ENCODE results near the gene C1orf21. TPM values are rescaled to one million over a fixed set of nuclear protein-coding genes. Genes with fewer than 3 reads are reported as not detected.

Gene C1orf21
- total RNA-seq, 1 donor = 1.7 TPM

- H3K9me3 ChIP-seq (ENCODE audit: low read depth, low read length) = no peaks in the 10 kb centered on the region
- H3K27me3 ChIP-seq (ENCODE audit: insufficient read depth, low read length) = no peaks in the 10 kb centered on the region
- H3K4me1 ChIP-seq (ENCODE audit: insufficient read depth, low read length) = peaks cover 9% of the 10 kb centered on the region
- H3K4me3 ChIP-seq (ENCODE audit: low read length) = no peak overlapping the region
These were observed 248.6 kb downstream of the C1orf21 start for GRCh38 chr1:184635347-184635979.

DNA sequence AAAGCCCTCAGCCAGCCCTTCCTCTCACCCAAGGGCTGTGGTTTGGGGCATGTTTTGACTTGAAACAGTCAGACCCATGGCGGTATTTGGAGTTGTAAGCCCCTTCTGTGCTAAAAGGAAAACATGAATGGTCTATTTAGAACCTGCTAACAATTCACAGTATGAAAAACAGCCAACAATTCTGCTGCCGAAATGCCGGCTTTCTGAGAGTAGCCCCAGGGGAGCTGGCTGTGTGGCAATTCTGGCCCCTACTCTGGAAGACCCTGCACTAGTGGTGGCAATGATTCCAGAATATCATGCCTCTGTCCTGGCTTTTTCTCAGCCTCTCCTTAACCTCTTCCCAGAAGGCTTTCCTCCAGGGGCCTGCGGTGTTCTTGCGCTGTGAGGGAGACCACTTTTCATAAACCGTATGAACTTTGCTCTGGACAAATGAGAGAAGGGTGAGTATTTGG lies 249.2 kb downstream of the C1orf21 start:
- H3K4me1 ChIP-seq (ENCODE audit: insufficient read depth, low read length) = peaks cover 9% of the 10 kb centered on the region
- H3K4me3 ChIP-seq (ENCODE audit: low read length) = no peak overlapping the region
- no peaks in the 10 kb centered on the region for H3K9me3 ChIP-seq (ENCODE audit: low read depth, low read length)
- no peaks in the 10 kb centered on the region for H3K27me3 ChIP-seq (ENCODE audit: insufficient read depth, low read length)

GRCh38 chr1:184637664-184638240 lies 250.9 kb downstream of the C1orf21 start:
- no peak overlapping the region for H3K4me3 ChIP-seq (ENCODE audit: low read length)

GRCh38 chr1:184639205-184639604 lies 252.4 kb downstream of the C1orf21 start:
- Histone ChIP-seq H3K27me3 (ENCODE audit: insufficient read depth, low read length) (no peaks in the 10 kb centered on the region), H3K4me1 (ENCODE audit: insufficient read depth, low read length) (peaks cover 9% of the 10 kb centered on the region), H3K4me3 (ENCODE audit: low read length) (no peak overlapping the region)

More at GRCh38 chr1:184637664-184638240, 250.9 kb downstream of the C1orf21 start:
- Histone ChIP-seq H3K27me3 (ENCODE audit: insufficient read depth, low read length) (no peaks in the 10 kb centered on the region), H3K4me1 (ENCODE audit: insufficient read depth, low read length) (peaks cover 9% of the 10 kb centered on the region), H3K9me3 (ENCODE audit: low read depth, low read length) (no peaks in the 10 kb centered on the region)

GRCh38 chr1:184640505-184640904 lies 253.7 kb downstream of the C1orf21 start:
- H3K27me3 ChIP-seq (ENCODE audit: insufficient read depth, low read length) = no peaks in the 10 kb centered on the region
- no peaks in the 10 kb centered on the region for H3K9me3 ChIP-seq (ENCODE audit: low read depth, low read length)
- H3K4me3 ChIP-seq (ENCODE audit: low read length) = no peak overlapping the region
- peaks cover 9% of the 10 kb centered on the region for H3K4me1 ChIP-seq (ENCODE audit: insufficient read depth, low read length)

More at GRCh38 chr1:184639205-184639604, 252.4 kb downstream of the C1orf21 start:
- no peaks in the 10 kb centered on the region for H3K9me3 ChIP-seq (ENCODE audit: low read depth, low read length)

DNA sequence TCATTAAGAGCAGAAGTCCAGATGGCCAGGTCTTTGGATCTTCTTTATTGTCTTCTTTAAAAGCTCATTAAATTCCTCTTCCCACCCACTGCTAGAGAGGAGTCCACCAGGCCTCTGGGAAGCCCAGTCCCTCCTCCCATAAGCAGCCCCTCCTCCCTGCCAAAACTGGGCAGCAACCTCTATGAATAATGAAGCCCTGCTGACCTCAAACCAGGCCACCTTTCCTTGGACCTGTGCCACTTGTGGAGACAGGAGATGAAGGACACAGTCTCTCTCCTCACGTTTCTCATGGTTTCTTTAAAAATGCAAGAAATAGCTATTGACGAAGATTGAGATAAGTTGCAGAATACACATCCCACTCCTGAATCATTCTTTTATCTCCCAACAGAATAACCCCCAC lies 255.1 kb downstream of the C1orf21 start:
- no peaks in the 10 kb centered on the region for H3K27me3 ChIP-seq (ENCODE audit: insufficient read depth, low read length)
- no peaks in the 10 kb centered on the region for H3K9me3 ChIP-seq (ENCODE audit: low read depth, low read length)
- H3K4me1 ChIP-seq (ENCODE audit: insufficient read depth, low read length) = peaks cover 9% of the 10 kb centered on the region
- no peak overlapping the region for H3K4me3 ChIP-seq (ENCODE audit: low read length)

DNA sequence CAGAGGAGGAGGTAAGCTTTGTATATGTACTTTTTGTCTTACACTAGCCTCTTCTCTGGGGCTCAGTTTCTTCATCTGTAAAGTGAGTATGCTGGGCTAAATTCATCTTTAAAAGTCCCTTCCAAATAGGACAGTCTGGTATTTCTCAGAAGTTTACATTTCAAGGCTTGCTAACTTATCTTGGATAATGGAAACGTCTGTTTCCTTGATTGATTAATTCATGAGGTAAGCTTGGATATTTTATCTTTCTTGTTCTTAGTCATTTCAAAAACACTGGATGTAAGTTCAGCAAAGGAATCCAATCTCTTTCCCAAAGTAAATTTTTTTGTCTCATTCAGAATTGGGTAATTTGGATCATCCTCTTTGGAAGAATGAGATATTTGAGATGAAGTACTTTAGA lies 256.8 kb downstream of the C1orf21 start:
- H3K4me1 ChIP-seq (ENCODE audit: insufficient read depth, low read length) = peaks cover 3% of the 10 kb centered on the region
- H3K9me3 ChIP-seq (ENCODE audit: low read depth, low read length) = no peaks in the 10 kb centered on the region

GRCh38 chr1:184644771-184645170 lies 257.9 kb downstream of the C1orf21 start:
- Histone ChIP-seq H3K4me1 (ENCODE audit: insufficient read depth, low read length) (peaks cover 14% of the 10 kb centered on the region), H3K4me3 (ENCODE audit: low read length) (no peak overlapping the region), H3K27me3 (ENCODE audit: insufficient read depth, low read length) (no peaks in the 10 kb centered on the region), H3K9me3 (ENCODE audit: low read depth, low read length) (no peaks in the 10 kb centered on the region)

More for the DNA sequence above, 256.8 kb downstream of the C1orf21 start:
- Histone ChIP-seq H3K27me3 (ENCODE audit: insufficient read depth, low read length) (no peaks in the 10 kb centered on the region), H3K4me3 (ENCODE audit: low read length) (no peak overlapping the region)

GRCh38 chr1:184646178-184646701 lies 259.4 kb downstream of the C1orf21 start:
- H3K4me3 ChIP-seq (ENCODE audit: low read length) = no peak overlapping the region
- H3K4me1 ChIP-seq (ENCODE audit: insufficient read depth, low read length) = peaks cover 22% of the 10 kb centered on the region
- H3K27me3 ChIP-seq (ENCODE audit: insufficient read depth, low read length) = no peaks in the 10 kb centered on the region
- no peaks in the 10 kb centered on the region for H3K9me3 ChIP-seq (ENCODE audit: low read depth, low read length)

GRCh38 chr1:184646824-184647223 lies 260.0 kb downstream of the C1orf21 start:
- Histone ChIP-seq H3K4me3 (ENCODE audit: low read length) (no peak overlapping the region), H3K4me1 (ENCODE audit: insufficient read depth, low read length) (peaks cover 22% of the 10 kb centered on the region), H3K9me3 (ENCODE audit: low read depth, low read length) (no peaks in the 10 kb centered on the region), H3K27me3 (ENCODE audit: insufficient read depth, low read length) (no peaks in the 10 kb centered on the region)

- no peaks in the 10 kb centered on the region for H3K9me3 ChIP-seq (ENCODE audit: low read depth, low read length)
- peaks cover 22% of the 10 kb centered on the region for H3K4me1 ChIP-seq (ENCODE audit: insufficient read depth, low read length)
- H3K27me3 ChIP-seq (ENCODE audit: insufficient read depth, low read length) = no peaks in the 10 kb centered on the region
- H3K4me3 ChIP-seq (ENCODE audit: low read length) = no peak overlapping the region
These were observed 260.6 kb downstream of the C1orf21 start for GRCh38 chr1:184647471-184647870.

GRCh38 chr1:184648160-184648855 lies 261.5 kb downstream of the C1orf21 start:
- Histone ChIP-seq H3K27me3 (ENCODE audit: insufficient read depth, low read length) (no peaks in the 10 kb centered on the region), H3K9me3 (ENCODE audit: low read depth, low read length) (no peaks in the 10 kb centered on the region), H3K4me3 (ENCODE audit: low read length) (no peak overlapping the region), H3K4me1 (ENCODE audit: insufficient read depth, low read length) (peaks cover 22% of the 10 kb centered on the region)

GRCh38 chr1:184648856-184649201 lies 262.0 kb downstream of the C1orf21 start:
- H3K4me1 ChIP-seq (ENCODE audit: insufficient read depth, low read length) = peaks cover 22% of the 10 kb centered on the region
- H3K9me3 ChIP-seq (ENCODE audit: low read depth, low read length) = no peaks in the 10 kb centered on the region
- no peak overlapping the region for H3K4me3 ChIP-seq (ENCODE audit: low read length)
- H3K27me3 ChIP-seq (ENCODE audit: insufficient read depth, low read length) = no peaks in the 10 kb centered on the region

- H3K4me1 ChIP-seq (ENCODE audit: insufficient read depth, low read length) = peaks cover 22% of the 10 kb centered on the region
- no peak overlapping the region for H3K4me3 ChIP-seq (ENCODE audit: low read length)
- H3K27me3 ChIP-seq (ENCODE audit: insufficient read depth, low read length) = no peaks in the 10 kb centered on the region
- no peaks in the 10 kb centered on the region for H3K9me3 ChIP-seq (ENCODE audit: low read depth, low read length)
These were observed 262.6 kb downstream of the C1orf21 start for GRCh38 chr1:184649451-184649888.

DNA sequence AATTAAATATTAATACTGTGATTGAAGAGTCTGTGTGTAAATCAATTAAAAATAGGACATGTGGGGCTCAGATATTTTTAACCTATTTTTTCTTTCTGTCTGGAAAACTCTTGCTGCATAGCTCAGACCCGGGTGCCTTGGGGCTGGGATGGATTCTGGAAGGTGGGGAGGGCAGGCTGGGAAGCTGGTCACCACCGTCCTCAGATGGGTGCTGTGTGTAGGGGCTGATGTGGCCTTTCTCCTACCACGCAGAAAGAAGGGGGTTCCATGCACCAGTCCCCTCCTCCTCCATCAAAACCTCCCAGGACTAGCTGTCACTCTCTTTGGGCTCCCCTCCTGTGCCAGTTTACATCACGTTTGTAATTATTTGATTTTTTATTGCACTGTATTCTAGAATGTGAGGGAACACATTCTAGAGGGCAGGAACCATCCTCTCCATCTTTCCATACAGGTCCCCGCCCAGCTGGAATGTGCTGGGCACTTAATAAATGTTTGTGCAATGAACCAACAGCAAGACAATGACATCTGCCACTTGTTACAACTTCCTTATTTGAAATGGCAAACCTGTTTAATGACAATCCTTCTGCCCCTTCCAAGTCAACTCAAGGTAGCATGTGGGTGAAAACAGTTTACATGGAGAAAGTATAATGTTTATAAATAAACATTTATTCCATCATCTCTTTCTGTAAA lies 263.5 kb downstream of the C1orf21 start:
- Histone ChIP-seq H3K4me3 (ENCODE audit: low read length) (no peak overlapping the region), H3K27me3 (ENCODE audit: insufficient read depth, low read length) (no peaks in the 10 kb centered on the region), H3K4me1 (ENCODE audit: insufficient read depth, low read length) (peaks cover 22% of the 10 kb centered on the region), H3K9me3 (ENCODE audit: low read depth, low read length) (no peaks in the 10 kb centered on the region)
